Endothelial cell of umbilical vein (primary cell): ENCODE results near the gene SLC22A6.

Experiments used
- EZH2 ChIP-seq: IDR thresholded peaks from 2 replicates; pipeline ENCODE4 v1.6.1; 2012; ENCODE audit warnings: borderline replicate concordance, low read depth, mild to moderate bottlenecking, moderate library complexity, low read length, inconsistent platforms; ENCODE audit not compliant: severe bottlenecking
- POLR2A ChIP-seq: IDR thresholded peaks from 2 replicates; pipeline ENCODE4 v1.6.1; 2012; ENCODE audit warnings: low read depth, mild to moderate bottlenecking, control low read depth, low read length
- TF ChIP-seq, protein P1 (sequence below), 2 donors: IDR thresholded peaks; 1 replicate in 1 of 2; 2 replicates in 1 of 2; pipeline ENCODE4 v1.5.1; 2011; ENCODE audit warnings: low read length in 2 of 2, mild to moderate bottlenecking in 2 of 2, moderate library complexity in 2 of 2, control low read depth in 1 of 2, inconsistent platforms in 1 of 2, low read depth in 1 of 2; ENCODE audit not compliant: insufficient read depth in 1 of 2; ENCODE audit errors: extremely low read depth in 1 of 2
- TF ChIP-seq, protein P2 (sequence below): IDR thresholded peaks from 2 replicates; pipeline ENCODE4 v1.6.1; 2011; ENCODE audit not compliant: insufficient read depth, insufficient read length

DNA sequence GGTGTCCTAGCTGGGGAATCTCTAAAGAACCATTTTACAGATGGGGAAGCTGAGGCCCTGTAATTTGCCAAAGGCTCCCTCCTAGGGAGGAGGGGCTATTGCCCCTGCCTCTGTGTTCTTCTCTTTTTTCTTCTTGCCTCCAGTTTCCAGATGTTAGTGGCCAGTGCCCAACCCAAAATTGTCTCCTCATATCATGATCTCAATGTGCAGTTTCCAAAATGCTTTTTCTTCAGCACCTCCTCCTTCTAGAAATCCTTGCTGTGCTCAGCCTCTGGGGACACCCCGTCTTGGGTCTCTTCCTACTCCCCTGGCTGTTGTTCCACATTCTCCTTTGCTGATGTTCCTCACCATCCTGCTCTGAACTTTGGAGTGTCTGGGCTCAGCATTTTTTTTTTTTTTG, 54.1 kb downstream of the SLC22A6 start:
- TF ChIP-seq EZH2 (no peak), POLR2A (no peak)
- TF ChIP-seq, protein P1, sequence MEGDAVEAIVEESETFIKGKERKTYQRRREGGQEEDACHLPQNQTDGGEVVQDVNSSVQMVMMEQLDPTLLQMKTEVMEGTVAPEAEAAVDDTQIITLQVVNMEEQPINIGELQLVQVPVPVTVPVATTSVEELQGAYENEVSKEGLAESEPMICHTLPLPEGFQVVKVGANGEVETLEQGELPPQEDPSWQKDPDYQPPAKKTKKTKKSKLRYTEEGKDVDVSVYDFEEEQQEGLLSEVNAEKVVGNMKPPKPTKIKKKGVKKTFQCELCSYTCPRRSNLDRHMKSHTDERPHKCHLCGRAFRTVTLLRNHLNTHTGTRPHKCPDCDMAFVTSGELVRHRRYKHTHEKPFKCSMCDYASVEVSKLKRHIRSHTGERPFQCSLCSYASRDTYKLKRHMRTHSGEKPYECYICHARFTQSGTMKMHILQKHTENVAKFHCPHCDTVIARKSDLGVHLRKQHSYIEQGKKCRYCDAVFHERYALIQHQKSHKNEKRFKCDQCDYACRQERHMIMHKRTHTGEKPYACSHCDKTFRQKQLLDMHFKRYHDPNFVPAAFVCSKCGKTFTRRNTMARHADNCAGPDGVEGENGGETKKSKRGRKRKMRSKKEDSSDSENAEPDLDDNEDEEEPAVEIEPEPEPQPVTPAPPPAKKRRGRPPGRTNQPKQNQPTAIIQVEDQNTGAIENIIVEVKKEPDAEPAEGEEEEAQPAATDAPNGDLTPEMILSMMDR (IDR thresholded peaks at IDR 0.05; ENCODE audit: extremely low read depth in 1 of 2, insufficient read depth in 1 of 2, low read depth in 1 of 2, low read length in 2 of 2): no peak
- TF ChIP-seq, protein P2, sequence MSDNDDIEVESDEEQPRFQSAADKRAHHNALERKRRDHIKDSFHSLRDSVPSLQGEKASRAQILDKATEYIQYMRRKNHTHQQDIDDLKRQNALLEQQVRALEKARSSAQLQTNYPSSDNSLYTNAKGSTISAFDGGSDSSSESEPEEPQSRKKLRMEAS: no peak
